Effector memory CD4-positive, alpha-beta T cell (primary cell): ENCODE results near the gene TCOF1.

Experiments used
- DNase-seq, 3 donors: peaks; one replicate each; pipeline ENCODE4 v3.0.0-alpha.2; 2020
- H3K27ac ChIP-seq: 2 replicates; pipeline ENCODE4 v1.7.0; 2013; ENCODE audit warnings: mild to moderate bottlenecking, low read length, moderate library complexity; ENCODE audit not compliant: insufficient read depth, poor library complexity, severe bottlenecking
- H3K27me3 ChIP-seq: replicated peaks from 2 replicates; pipeline ENCODE4 v1.7.0; 2013; ENCODE audit warnings: mild to moderate bottlenecking, low read length; ENCODE audit not compliant: insufficient read depth, control insufficient read depth, poor library complexity, severe bottlenecking
- H3K36me3 ChIP-seq: 2 replicates; pipeline ENCODE4 v1.7.0; 2013; ENCODE audit warnings: mild to moderate bottlenecking, low read length, moderate library complexity; ENCODE audit not compliant: control insufficient read depth, insufficient read depth
- H3K4me1 ChIP-seq: 2 replicates; pipeline ENCODE4 v1.7.0; 2013; ENCODE audit warnings: low read length, mild to moderate bottlenecking; ENCODE audit not compliant: control insufficient read depth, insufficient read depth, poor library complexity, severe bottlenecking
- H3K4me3 ChIP-seq: 2 replicates; pipeline ENCODE4 v1.7.0; 2013; ENCODE audit warnings: low read length, low read depth, mild to moderate bottlenecking; ENCODE audit not compliant: insufficient read depth, poor library complexity, severe bottlenecking
- H3K9me3 ChIP-seq: 2 replicates; pipeline ENCODE4 v1.7.0; 2013; ENCODE audit warnings: mild to moderate bottlenecking, low read length, moderate library complexity; ENCODE audit not compliant: control insufficient read depth

Gene TCOF1

GRCh38 chr5:150363185-150363584 is 5.7 kb downstream of the TCOF1 start:
- H3K36me3 ChIP-seq, result peaks cover 63% of the 10 kb centered on the region
- no peak for DNase-seq
- no peak overlapping the region for H3K27ac ChIP-seq
- H3K9me3 ChIP-seq, result no peaks in the 10 kb centered on the region
- no peak overlapping the region for H3K4me3 ChIP-seq
- H3K4me1 ChIP-seq, result peaks cover 9% of the 10 kb centered on the region
- H3K27me3 ChIP-seq, result no peaks in the 10 kb centered on the region

GRCh38 chr5:150364004-150364403 is 6.5 kb downstream of the TCOF1 start:
- no peak for DNase-seq
- no peak overlapping the region for H3K4me3 ChIP-seq
- H3K27me3 ChIP-seq, result no peaks in the 10 kb centered on the region
- H3K9me3 ChIP-seq, result no peaks in the 10 kb centered on the region
- no peak overlapping the region for H3K27ac ChIP-seq
- peaks cover 71% of the 10 kb centered on the region for H3K36me3 ChIP-seq
- peaks cover 3% of the 10 kb centered on the region for H3K4me1 ChIP-seq

GRCh38 chr5:150368526-150368925 is 11.0 kb downstream of the TCOF1 start:
- Histone ChIP-seq H3K36me3 (peaks cover 92% of the 10 kb centered on the region), H3K4me3 (no peak overlapping the region)
- no peak for DNase-seq

GRCh38 chr5:150372639-150373038 is 15.1 kb downstream of the TCOF1 start:
- no peaks in the 10 kb centered on the region for H3K27me3 ChIP-seq
- H3K4me3 ChIP-seq, result no peak overlapping the region
- peaks cover 97% of the 10 kb centered on the region for H3K36me3 ChIP-seq
- DNase-seq, result no peak
- H3K9me3 ChIP-seq, result no peaks in the 10 kb centered on the region
- no peaks in the 10 kb centered on the region for H3K4me1 ChIP-seq
- H3K27ac ChIP-seq, result no peak overlapping the region

More at GRCh38 chr5:150368526-150368925, 11.0 kb downstream of the TCOF1 start:
- H3K9me3 ChIP-seq, result no peaks in the 10 kb centered on the region
- no peaks in the 10 kb centered on the region for H3K27me3 ChIP-seq
- no peak overlapping the region for H3K27ac ChIP-seq
- no peaks in the 10 kb centered on the region for H3K4me1 ChIP-seq

- H3K9me3 ChIP-seq, result no peaks in the 10 kb centered on the region
- no peak overlapping the region for H3K27ac ChIP-seq
- no peaks in the 10 kb centered on the region for H3K27me3 ChIP-seq
- no peaks in the 10 kb centered on the region for H3K4me1 ChIP-seq
- H3K36me3 ChIP-seq, result peaks cover 97% of the 10 kb centered on the region
- no peak overlapping the region for H3K4me3 ChIP-seq
- no peak for DNase-seq
These were observed 17.2 kb downstream of the TCOF1 start for GRCh38 chr5:150374651-150375050.

GRCh38 chr5:150376799-150377771 is 19.6 kb downstream of the TCOF1 start:
- Histone ChIP-seq H3K4me3 (no peak overlapping the region), H3K36me3 (peaks cover 97% of the 10 kb centered on the region), H3K27ac (no peak overlapping the region), H3K27me3 (no peaks in the 10 kb centered on the region), H3K9me3 (no peaks in the 10 kb centered on the region), H3K4me1 (no peaks in the 10 kb centered on the region)
- no peak for DNase-seq

- DNase-seq, result no peak
- no peaks in the 10 kb centered on the region for H3K27me3 ChIP-seq
- peaks cover 97% of the 10 kb centered on the region for H3K36me3 ChIP-seq
These were observed 20.6 kb downstream of the TCOF1 start for GRCh38 chr5:150377964-150378694.

GRCh38 chr5:150384701-150385100 is 27.2 kb downstream of the TCOF1 start:
- Histone ChIP-seq H3K27me3 (no peaks in the 10 kb centered on the region), H3K4me3 (no peak overlapping the region), H3K9me3 (no peaks in the 10 kb centered on the region), H3K4me1 (no peaks in the 10 kb centered on the region), H3K36me3 (peaks cover 95% of the 10 kb centered on the region), H3K27ac (no peak overlapping the region)
- no peak for DNase-seq

More at GRCh38 chr5:150377964-150378694, 20.6 kb downstream of the TCOF1 start:
- Histone ChIP-seq H3K27ac (no peak overlapping the region), H3K4me1 (no peaks in the 10 kb centered on the region), H3K4me3 (no peak overlapping the region), H3K9me3 (no peaks in the 10 kb centered on the region)

GRCh38 chr5:150386024-150386855 is 28.7 kb downstream of the TCOF1 start:
- Histone ChIP-seq H3K27ac (no peak overlapping the region), H3K4me1 (no peaks in the 10 kb centered on the region), H3K4me3 (no peak overlapping the region), H3K9me3 (no peaks in the 10 kb centered on the region), H3K27me3 (no peaks in the 10 kb centered on the region), H3K36me3 (peaks cover 98% of the 10 kb centered on the region)
- DNase-seq, result no peak
